ENCODE measurements around the gene TXNDC15.
A peak's percentile ranks its signal among the peaks of the same experiment; 100 is the strongest.
"Not testable (repeated sequence)": the region's sequence is repeated elsewhere in the genome, so short reads cannot be mapped to it uniquely, and the experiment has no call there.

TXNDC15 gene, protein sequence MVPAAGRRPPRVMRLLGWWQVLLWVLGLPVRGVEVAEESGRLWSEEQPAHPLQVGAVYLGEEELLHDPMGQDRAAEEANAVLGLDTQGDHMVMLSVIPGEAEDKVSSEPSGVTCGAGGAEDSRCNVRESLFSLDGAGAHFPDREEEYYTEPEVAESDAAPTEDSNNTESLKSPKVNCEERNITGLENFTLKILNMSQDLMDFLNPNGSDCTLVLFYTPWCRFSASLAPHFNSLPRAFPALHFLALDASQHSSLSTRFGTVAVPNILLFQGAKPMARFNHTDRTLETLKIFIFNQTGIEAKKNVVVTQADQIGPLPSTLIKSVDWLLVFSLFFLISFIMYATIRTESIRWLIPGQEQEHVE

DNA sequence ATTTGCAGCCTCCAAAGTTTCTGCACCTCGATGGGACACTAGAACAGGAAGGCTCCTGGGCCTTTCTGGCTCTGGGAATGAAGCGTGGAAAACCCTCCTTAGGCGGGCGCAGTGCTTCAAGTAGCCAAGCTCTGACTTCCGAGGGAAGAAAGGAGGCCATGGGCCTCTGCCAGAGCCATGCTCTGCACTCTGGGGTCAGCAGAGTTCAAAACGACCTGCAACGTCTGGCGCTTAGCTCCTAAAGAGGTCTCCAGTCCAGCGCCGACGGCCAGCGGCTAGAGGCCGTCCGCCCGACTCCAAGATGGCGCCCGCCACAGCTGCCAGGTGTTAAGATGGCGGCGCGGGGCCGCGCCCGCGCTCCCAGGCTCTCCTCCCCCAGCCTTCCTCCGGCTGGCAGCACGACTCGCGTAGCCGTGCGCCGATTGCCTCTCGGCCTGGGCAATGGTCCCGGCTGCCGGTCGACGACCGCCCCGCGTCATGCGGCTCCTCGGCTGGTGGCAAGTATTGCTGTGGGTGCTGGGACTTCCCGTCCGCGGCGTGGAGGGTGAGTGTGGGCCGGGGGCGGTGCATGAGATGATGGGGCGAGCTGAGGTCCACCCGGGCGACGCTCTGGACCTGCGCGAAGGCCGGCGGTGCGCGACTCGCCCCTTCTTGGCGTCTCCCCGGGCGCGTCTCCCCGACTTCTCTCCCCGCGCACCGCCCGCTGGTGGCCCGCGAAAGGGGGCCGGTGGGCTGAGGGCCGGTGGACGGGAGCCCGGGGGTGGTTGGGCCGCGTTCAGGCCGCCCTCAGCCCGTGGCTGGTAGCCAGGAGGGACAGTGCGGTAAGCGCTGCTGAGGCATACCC is at the start of gene TXNDC15:
TXNDC15 (plus strand) TSS at position 385 of the 844 bp plus-strand sequence; CDS start at position 442, 57 bp downstream.
- TF ChIP-seq, protein P1, sequence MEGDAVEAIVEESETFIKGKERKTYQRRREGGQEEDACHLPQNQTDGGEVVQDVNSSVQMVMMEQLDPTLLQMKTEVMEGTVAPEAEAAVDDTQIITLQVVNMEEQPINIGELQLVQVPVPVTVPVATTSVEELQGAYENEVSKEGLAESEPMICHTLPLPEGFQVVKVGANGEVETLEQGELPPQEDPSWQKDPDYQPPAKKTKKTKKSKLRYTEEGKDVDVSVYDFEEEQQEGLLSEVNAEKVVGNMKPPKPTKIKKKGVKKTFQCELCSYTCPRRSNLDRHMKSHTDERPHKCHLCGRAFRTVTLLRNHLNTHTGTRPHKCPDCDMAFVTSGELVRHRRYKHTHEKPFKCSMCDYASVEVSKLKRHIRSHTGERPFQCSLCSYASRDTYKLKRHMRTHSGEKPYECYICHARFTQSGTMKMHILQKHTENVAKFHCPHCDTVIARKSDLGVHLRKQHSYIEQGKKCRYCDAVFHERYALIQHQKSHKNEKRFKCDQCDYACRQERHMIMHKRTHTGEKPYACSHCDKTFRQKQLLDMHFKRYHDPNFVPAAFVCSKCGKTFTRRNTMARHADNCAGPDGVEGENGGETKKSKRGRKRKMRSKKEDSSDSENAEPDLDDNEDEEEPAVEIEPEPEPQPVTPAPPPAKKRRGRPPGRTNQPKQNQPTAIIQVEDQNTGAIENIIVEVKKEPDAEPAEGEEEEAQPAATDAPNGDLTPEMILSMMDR (conservative IDR thresholded peaks at IDR 0.05; ENCODE audit: low read depth, low read length): no peak
- H3K4me3 ChIP-seq (ENCODE audit: low read depth, low read length): peak within 1 kb of the TSS; percentile 99
- peak; percentile 90 for DNase-seq (ENCODE audit: low read depth)

DNA sequence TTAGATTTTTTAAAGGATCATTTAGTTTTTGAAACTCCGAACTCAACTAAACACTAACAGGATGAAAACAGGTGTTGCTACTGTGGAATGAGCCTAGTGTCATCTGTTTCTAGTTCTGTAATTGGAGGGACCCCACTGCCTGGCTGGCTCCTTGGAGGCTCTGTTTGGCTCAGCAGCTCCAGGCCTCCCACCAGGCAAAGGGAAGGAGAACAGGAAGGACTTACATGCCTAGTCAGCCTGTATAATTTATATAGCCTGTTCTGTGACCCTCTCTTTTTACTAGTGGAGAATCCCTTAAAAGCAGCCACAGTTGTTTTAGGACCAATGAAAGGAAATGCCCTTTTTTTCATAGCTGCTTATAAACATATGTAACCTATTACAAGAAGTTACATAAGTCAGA is 49.5 kb upstream of the TXNDC15 start:
- TF ChIP-seq, protein P1 (conservative IDR thresholded peaks at IDR 0.05; ENCODE audit: low read depth, low read length): no peak
- no peak for DNase-seq (ENCODE audit: low read depth)

DNA sequence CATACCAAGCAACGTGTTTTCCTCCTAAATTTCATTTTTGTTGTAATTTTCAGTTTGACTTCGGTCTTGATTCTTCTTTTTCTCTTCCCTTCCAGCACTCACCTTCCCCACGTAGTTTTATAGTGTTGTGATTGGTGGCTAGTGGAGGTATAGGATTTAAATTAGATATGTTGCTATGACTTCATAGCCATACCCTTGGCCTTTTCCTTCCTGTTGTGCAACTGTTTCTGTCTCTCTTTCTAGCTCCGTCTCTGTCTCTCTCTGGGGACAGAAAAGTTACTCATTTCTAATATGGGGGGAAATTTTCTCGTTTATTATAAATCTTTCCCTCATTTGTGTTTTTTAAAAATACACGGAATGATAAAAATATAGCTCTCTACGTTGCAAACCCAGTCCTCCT is 49.0 kb upstream of the TXNDC15 start:
- DNase-seq (ENCODE audit: low read depth): peak; percentile 43
- TF ChIP-seq, protein P1 (conservative IDR thresholded peaks at IDR 0.05; ENCODE audit: low read depth, low read length): no peak
- H3K4me3 ChIP-seq (ENCODE audit: low read depth, low read length): no peak overlapping the region

More for the DNA sequence above, 49.5 kb upstream of the TXNDC15 start:
- H3K4me3 ChIP-seq (ENCODE audit: low read depth, low read length): no peak overlapping the region

DNA sequence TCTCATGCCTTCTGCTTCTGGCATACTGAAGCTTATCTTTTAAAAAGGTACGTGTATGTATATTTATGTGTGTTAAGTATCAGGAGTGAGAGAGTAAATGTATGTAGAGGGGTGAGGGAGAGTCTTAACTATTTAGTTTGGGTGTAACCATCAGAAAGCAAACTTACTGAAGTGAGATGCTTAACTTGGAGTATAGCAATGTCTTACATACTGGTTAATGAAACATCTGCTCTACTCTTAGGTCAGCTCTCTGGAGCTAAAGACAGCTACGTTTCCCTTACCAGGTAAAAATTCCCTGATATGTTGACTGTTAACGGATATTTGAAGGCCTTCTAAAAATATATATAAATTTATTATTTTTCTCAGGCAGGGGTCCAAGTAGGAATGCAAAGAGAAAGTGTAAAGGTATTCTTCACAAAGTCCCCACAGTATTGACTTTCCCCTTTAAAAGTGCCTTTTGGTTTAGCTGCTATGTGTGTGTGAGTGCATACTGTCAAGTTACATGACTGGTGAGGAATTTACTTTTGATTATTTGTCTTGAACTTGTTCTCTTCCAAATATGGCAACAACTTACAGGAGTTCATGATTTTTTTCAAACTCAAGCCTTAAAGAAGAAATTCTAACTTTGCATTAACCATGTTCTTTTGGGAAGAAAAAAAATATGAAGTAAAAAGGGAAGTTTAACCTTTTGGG is 40.7 kb upstream of the TXNDC15 start:
- TF ChIP-seq, protein P1 (conservative IDR thresholded peaks at IDR 0.05; ENCODE audit: low read depth, low read length): no peak
- peak; percentile 90 for DNase-seq (ENCODE audit: low read depth)
- H3K4me3 ChIP-seq (ENCODE audit: low read depth, low read length): no peak overlapping the region

DNA sequence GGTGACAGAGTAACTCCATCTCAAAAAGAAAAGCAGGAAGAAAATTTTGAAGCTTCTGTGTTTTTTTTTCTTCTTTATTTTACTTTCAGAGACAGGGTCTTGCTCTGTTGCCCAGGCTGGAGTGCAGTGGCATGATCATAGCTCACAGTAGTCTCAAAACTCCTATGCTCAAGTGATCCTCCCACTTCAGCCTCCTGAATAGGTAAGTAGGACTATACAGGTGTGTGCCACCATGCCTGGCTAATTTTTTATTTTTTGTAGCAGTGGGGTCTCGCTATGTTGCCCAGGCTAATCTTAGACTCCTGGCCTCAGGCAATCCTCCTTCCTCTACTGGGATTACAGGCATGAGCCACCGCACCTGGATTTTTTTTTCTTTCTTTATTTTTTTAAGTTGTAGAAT is 38.5 kb upstream of the TXNDC15 start:
- TF ChIP-seq, protein P1 (conservative IDR thresholded peaks at IDR 0.05; ENCODE audit: low read depth, low read length): no peak
- H3K4me3 ChIP-seq (ENCODE audit: low read depth, low read length): no peak overlapping the region
- no peak for DNase-seq (ENCODE audit: low read depth)

DNA sequence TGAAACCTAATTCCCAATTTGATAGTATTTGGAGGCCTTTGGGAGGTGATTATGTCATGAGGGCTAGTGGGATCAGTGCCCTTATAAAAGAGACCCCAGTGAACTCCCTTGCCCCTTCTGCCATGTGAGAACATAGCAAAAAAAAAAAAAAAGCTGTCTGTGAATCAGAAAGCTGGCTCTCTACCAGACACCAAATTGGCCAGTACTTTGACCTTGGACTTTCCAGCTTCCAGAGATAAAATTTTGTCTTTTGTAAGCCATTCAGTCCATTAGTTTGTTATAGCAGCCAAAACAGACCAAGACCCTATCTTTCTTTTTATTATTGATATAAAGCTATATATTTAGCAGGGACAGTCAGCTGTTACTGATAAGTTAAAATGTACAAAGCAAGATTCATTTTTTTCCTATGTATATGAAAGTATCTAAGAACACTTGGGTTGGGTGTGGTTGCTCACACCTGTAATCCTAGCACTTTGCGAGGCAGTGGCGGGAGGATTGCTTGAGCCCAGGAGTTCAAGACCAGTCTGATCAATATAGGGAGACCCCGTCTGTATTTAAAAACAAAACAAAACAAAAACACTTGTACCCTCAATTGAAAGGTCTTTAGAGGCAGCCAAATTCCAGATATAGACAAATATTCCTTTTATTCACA is 36.5 kb upstream of the TXNDC15 start:
- peak; percentile 48 for DNase-seq (ENCODE audit: low read depth)
- H3K4me3 ChIP-seq (ENCODE audit: low read depth, low read length): no peak overlapping the region
- TF ChIP-seq, protein P1 (conservative IDR thresholded peaks at IDR 0.05; ENCODE audit: low read depth, low read length): no peak

DNA sequence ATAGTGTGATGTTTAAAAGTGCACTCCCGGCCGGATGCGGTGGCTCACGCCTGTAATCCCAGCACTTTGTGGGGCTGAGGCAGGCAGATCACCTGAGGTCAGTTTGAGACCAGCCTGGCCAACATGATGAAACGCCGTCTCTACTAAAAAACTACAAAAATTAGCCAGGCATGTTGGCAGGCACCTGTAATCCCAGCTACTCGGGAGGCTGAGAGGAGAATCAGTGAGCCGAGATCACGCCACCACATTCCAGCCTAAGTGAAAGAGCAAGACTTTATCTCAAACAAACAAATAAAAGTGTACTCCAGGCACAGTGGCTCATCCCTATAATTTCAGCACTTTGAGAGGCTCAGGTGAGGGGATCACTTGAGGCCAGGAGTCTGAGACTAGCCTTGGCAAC is 35.8 kb upstream of the TXNDC15 start:
- DNase-seq (ENCODE audit: low read depth); H3K4me3 ChIP-seq (ENCODE audit: low read depth, low read length): not testable (repeated sequence)
